Endothelial cell (in vitro differentiated cells): ENCODE results near the gene KDSR. TPM values are rescaled to one million over a fixed set of nuclear protein-coding genes. Genes with fewer than 3 reads are reported as not detected.
A peak's percentile ranks its signal among the peaks of the same experiment; 100 is the strongest.

ENCODE experiments used
- DNase-seq: peaks from one replicate; pipeline ENCODE4 v3.0.0; 2021; ENCODE audit warnings: low spot score
- H3K27ac Mint-ChIP-seq: one replicate; pipeline ENCODE4 v1.8.0; 2021; ENCODE audit warnings: mixed read lengths, inconsistent platforms; ENCODE audit not compliant: unreplicated experiment
- H3K27me3 Mint-ChIP-seq: one replicate; pipeline ENCODE4 v1.8.0; 2021; ENCODE audit warnings: mild to moderate bottlenecking, moderate library complexity, mixed read lengths, inconsistent platforms; ENCODE audit not compliant: unreplicated experiment
- H3K36me3 Mint-ChIP-seq: one replicate; pipeline ENCODE4 v1.8.0; 2021; ENCODE audit warnings: mild to moderate bottlenecking, low read depth, mixed read lengths, inconsistent platforms; ENCODE audit not compliant: unreplicated experiment
- H3K4me1 Mint-ChIP-seq: one replicate; pipeline ENCODE4 v1.8.0; 2021; ENCODE audit warnings: mild to moderate bottlenecking, mixed read lengths, inconsistent platforms; ENCODE audit not compliant: unreplicated experiment
- H3K4me3 Mint-ChIP-seq: one replicate; pipeline ENCODE4 v1.8.0; 2021; ENCODE audit warnings: mild to moderate bottlenecking, mixed read lengths, inconsistent platforms; ENCODE audit not compliant: unreplicated experiment
- H3K9me3 Mint-ChIP-seq: one replicate; pipeline ENCODE4 v1.8.0; 2021; ENCODE audit warnings: mixed read lengths, inconsistent platforms; ENCODE audit not compliant: unreplicated experiment
- total RNA-seq: library from RNA; stranded (reverse); fragmentation: NEBNext Ultra II Directional; extraction: Animal tissue kit (Norgen Biotek cat#: 25700); gene quantifications from one replicate; pipeline ENCODE4 v1.2.1, GENCODE V29; 2021; ENCODE audit not compliant: unreplicated experiment
- TF ChIP-seq, protein P1 (sequence below): fragments of 200-600 bp; sonication (generic); IDR thresholded peaks from one replicate; pipeline ENCODE4 v1.5.0; 2021; ENCODE audit warnings: antibody characterized with exemption; ENCODE audit not compliant: unreplicated experiment

KDSR gene
- total RNA-seq, 1 donor from 2014 or later = 23.9 TPM

DNA sequence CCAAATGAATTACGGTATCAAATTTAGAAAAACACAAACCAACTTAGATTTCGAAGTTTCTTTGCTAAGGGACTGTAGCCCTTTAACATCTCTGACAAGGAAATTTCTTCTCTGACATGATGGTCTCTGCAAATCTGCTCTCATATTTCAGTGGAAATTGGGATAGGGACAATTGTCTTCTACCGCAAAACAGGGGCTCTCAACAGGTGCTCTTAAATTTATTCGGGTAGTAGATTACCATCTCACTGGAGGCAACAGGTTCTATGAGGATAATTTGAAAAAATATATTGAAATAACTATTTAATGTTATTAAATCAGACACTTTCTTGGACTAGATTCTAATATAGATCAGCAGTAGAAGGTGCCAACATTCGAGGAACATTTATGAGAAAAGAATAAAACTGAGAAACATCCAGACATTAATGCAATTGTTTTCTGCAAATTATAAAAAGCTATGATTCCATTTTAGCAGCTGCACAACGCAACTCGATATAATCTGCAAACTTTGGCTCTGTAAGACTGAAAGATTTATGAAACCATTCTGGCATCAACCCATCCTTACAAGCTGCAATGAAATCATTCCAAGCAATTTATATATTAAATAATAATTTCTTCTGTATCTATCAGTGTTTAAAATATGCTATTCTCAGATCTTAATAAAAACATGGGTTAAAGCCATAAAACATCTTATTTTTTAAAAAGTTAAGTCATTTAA, 37.4 kb downstream of the KDSR start:
- no peaks in the 10 kb centered on the region for H3K9me3 Mint-ChIP-seq
- H3K27ac Mint-ChIP-seq = no peak overlapping the region
- peaks cover 1% of the 10 kb centered on the region for H3K27me3 Mint-ChIP-seq
- TF ChIP-seq, protein P1, sequence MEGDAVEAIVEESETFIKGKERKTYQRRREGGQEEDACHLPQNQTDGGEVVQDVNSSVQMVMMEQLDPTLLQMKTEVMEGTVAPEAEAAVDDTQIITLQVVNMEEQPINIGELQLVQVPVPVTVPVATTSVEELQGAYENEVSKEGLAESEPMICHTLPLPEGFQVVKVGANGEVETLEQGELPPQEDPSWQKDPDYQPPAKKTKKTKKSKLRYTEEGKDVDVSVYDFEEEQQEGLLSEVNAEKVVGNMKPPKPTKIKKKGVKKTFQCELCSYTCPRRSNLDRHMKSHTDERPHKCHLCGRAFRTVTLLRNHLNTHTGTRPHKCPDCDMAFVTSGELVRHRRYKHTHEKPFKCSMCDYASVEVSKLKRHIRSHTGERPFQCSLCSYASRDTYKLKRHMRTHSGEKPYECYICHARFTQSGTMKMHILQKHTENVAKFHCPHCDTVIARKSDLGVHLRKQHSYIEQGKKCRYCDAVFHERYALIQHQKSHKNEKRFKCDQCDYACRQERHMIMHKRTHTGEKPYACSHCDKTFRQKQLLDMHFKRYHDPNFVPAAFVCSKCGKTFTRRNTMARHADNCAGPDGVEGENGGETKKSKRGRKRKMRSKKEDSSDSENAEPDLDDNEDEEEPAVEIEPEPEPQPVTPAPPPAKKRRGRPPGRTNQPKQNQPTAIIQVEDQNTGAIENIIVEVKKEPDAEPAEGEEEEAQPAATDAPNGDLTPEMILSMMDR = no peak
- no peaks in the 10 kb centered on the region for H3K4me1 Mint-ChIP-seq
- no peak for DNase-seq
- peaks cover 12% of the 10 kb centered on the region for H3K36me3 Mint-ChIP-seq
- H3K4me3 Mint-ChIP-seq = no peak overlapping the region

DNA sequence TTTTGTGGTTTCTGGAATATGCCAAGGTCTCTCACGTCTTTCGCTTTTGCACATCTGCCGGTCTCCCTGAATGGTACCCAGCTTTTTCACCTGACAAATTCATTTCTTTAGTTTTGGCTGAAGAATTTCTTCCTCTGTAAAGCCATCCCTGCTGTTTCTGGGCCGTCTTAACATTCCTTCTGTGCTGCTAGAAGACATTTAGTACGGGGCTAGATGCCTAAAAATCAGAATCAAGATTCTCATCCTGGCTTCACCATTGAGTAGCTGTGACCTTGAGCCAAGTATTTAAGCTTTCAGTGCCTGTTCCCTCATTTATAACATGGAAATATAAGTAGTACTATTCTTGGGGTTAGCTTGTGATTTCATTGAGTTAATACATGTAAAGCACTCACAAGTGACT, 41.0 kb downstream of the KDSR start:
- Mint-ChIP-seq H3K4me3 (no peak overlapping the region), H3K9me3 (no peaks in the 10 kb centered on the region), H3K27ac (no peak overlapping the region), H3K4me1 (peaks cover 8% of the 10 kb centered on the region), H3K36me3 (peaks cover 3% of the 10 kb centered on the region), H3K27me3 (peaks cover 5% of the 10 kb centered on the region)
- TF ChIP-seq, protein P1 = no peak
- no peak for DNase-seq

DNA sequence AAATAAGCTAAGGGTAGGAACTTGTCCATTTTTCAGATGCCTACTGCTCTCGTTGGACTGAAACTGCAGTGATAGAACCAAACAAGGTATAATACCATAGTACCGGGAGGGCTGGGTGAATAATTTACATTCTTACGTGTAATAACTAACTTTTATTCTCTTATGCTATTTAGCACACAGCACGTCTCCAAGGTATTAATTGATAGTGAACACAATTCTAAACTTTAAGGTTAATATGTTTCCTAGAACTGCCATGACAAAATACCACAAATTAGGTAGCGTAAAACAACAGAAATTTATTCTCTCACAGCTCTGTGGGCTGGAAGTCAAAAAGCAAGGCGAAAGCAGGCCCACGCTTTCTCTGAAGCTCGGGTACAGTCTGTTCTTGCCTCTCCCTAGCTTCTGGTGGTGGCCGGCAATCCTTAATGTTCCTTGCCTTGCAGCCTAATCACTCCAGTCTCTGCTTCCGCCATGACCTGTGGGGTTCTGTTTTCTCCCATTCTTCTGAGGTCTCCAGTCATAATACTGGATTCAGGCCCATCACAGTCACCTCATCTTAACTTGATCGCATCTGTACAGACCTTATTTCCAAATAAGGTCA, 41.8 kb downstream of the KDSR start:
- Mint-ChIP-seq H3K4me1 (peaks cover 12% of the 10 kb centered on the region), H3K9me3 (no peaks in the 10 kb centered on the region), H3K27me3 (peaks cover 7% of the 10 kb centered on the region), H3K4me3 (no peak overlapping the region), H3K36me3 (peaks cover 4% of the 10 kb centered on the region), H3K27ac (no peak overlapping the region)
- TF ChIP-seq, protein P1 = no peak
- no peak for DNase-seq

DNA sequence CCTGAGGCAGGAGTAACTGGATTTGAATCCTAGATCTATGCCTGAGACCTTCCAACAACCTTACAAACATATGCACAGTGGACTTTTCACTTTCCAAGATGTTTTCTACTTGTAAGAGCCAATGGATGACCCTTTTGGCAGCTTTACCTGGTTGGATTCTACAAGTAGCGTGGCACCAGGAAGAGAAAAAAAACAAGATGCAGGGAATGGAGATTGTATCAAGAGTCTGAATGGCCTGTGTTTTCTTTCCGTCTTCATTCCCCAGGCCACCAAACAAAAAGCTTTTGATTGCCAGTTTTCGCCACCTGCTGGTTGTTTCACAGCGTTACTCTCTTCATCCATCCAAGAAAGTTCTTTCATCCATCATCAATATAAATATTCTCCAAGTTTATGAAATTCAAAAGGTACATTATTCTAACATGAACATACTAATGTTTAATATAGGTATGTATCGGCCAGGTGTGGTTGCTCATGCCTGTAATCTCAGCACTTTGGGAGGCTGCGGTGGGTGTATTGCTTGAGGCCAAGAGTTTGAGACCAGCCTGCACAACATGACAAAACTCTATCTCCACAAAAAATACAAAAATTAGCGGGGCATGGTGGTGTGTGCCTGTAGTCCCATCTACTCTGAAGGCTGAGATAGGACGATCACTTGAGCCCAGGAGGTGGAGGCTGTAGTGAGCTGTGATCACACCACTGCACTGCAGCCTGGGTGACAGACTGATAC, 43.9 kb downstream of the KDSR start:
- TF ChIP-seq, protein P1 = peak; percentile 86
- Mint-ChIP-seq H3K27me3 (peaks cover 16% of the 10 kb centered on the region), H3K4me1 (peaks cover 22% of the 10 kb centered on the region), H3K9me3 (no peaks in the 10 kb centered on the region), H3K36me3 (peaks cover 12% of the 10 kb centered on the region), H3K27ac (peak overlapping the region; percentile 11), H3K4me3 (no peak overlapping the region)
- peak; percentile 56 for DNase-seq
